Activated B cell treated with CpG ODN at 0.5 μM for 24 hours (primary cell): ENCODE data around the gene DBN1. TPM values are rescaled to one million over a fixed set of nuclear protein-coding genes. Genes with fewer than 3 reads are reported as not detected.

ENCODE experiments used
- ATAC-seq: fragments of 200-7000 bp; cut with Tn5 transposase; one replicate; pipeline ENCODE4 v1.10.0; 2021; ENCODE audit warnings: low read depth, mild to moderate bottlenecking, moderate library complexity
- CTCF ChIA-PET: fragments of 350-600 bp; sonication (Branson Sonifier 250); formaldehyde crosslinking; loops from one replicate; lab custom pipeline; 2021; ENCODE audit warnings: antibody characterized with exemption; lab: Charles Lee
- POLR2A ChIA-PET: fragments of 350-600 bp; sonication (Branson Sonifier 250); formaldehyde crosslinking; loops from one replicate; lab custom pipeline; 2021; ENCODE audit warnings: antibody characterized with exemption; lab: Charles Lee
- DNase-seq: peaks from one replicate; pipeline ENCODE4 v3.0.0; 2022
- H3K27ac Mint-ChIP-seq: one replicate; pipeline ENCODE4 v1.8.0; 2020; ENCODE audit warnings: mixed read lengths
- H3K27me3 Mint-ChIP-seq: one replicate; pipeline ENCODE4 v1.8.0; 2021; ENCODE audit warnings: mixed read lengths
- H3K36me3 Mint-ChIP-seq: one replicate; pipeline ENCODE4 v1.8.0; 2021; ENCODE audit warnings: low read depth, mixed read lengths
- H3K4me1 Mint-ChIP-seq: one replicate; pipeline ENCODE4 v1.8.0; 2021; ENCODE audit warnings: mixed read lengths
- H3K4me3 Mint-ChIP-seq: one replicate; pipeline ENCODE4 v1.8.0; 2020; ENCODE audit warnings: mild to moderate bottlenecking, mixed read lengths
- H3K9me3 Mint-ChIP-seq: one replicate; pipeline ENCODE4 v1.8.0; 2020; ENCODE audit warnings: mixed read lengths
- intact Hi-C: fragments of 100-400 bp; cut with micrococcal nuclease; formaldehyde crosslinking; loops from one replicate; pipeline ENCODE4 v1.15.1; 2024
- total RNA-seq: library from RNA; stranded (reverse); gene quantifications from 2 replicates; pipeline ENCODE4 v1.2.3, GENCODE V29; 2022
- TF ChIP-seq, protein P1 (sequence below): fragments of 200-600 bp; IDR thresholded peaks from one replicate; pipeline ENCODE4 v1.8.0; 2022; ENCODE audit warnings: antibody characterized with exemption, mild to moderate bottlenecking

The DBN1 gene
- total RNA-seq, 1 donor from 2014 or later, result 3.9 TPM

GRCh38 chr5:177507596-177508220, 34.3 kb upstream of the DBN1 start:
- ATAC-seq (no peak), DNase-seq (peak; percentile 42)
- TF ChIP-seq, protein P1, sequence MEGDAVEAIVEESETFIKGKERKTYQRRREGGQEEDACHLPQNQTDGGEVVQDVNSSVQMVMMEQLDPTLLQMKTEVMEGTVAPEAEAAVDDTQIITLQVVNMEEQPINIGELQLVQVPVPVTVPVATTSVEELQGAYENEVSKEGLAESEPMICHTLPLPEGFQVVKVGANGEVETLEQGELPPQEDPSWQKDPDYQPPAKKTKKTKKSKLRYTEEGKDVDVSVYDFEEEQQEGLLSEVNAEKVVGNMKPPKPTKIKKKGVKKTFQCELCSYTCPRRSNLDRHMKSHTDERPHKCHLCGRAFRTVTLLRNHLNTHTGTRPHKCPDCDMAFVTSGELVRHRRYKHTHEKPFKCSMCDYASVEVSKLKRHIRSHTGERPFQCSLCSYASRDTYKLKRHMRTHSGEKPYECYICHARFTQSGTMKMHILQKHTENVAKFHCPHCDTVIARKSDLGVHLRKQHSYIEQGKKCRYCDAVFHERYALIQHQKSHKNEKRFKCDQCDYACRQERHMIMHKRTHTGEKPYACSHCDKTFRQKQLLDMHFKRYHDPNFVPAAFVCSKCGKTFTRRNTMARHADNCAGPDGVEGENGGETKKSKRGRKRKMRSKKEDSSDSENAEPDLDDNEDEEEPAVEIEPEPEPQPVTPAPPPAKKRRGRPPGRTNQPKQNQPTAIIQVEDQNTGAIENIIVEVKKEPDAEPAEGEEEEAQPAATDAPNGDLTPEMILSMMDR, result no peak
- peak overlapping the region; percentile 93 for H3K4me3 Mint-ChIP-seq
- CTCF ChIA-PET, result interaction anchor here (1.0 to 1.9 kb wide), 8 partner anchors 10 to 204 kb away, joined by 3 to 11 read pairs (median 4); partner anchors contain the start of genes PDLIM7, PRELID1 and RAB24
- peak overlapping the region; percentile 96 for H3K27ac Mint-ChIP-seq
- intact Hi-C loops, result loop anchor here (1.0 to 10.0 kb wide), 2 partner anchors 10 to 393 kb away; partner anchors contain the start of gene PDLIM7
- POLR2A ChIA-PET, result interaction anchor here (1.1 to 5.9 kb wide), 6 partner anchors 9 to 92 kb away, joined by 3 to 96 read pairs (median 14); partner anchors contain the start of genes B4GALT7, DDX41 and PDLIM7
- no peaks in the 10 kb centered on the region for H3K9me3 Mint-ChIP-seq
- H3K27me3 Mint-ChIP-seq, result no peaks in the 10 kb centered on the region
- H3K4me1 Mint-ChIP-seq, result peaks cover 63% of the 10 kb centered on the region
- peaks cover 57% of the 10 kb centered on the region for H3K36me3 Mint-ChIP-seq

GRCh38 chr5:177507165-177507564, 33.7 kb upstream of the DBN1 start:
- no peak for ATAC-seq
- peak overlapping the region; percentile 96 for H3K27ac Mint-ChIP-seq

DNA sequence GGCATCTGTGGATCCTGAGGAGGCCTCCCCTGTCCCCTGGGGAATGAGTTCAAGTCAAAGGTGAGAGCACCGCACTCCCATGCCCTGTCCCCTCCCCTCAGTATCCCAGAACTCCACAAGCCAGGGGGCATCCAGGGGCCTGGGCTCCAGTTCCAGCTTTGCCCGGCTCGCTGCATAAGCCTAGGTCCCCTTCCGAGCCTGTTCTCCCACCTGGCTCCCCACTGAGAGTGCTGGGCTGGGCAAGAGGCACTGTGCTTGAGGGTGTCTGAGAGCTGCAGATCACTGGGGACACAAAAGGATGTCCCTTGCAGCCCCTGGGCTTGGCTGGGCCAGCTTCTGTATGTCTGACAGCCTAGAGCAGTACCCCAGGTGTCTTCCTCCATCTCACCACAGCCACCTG, 31.6 kb upstream of the DBN1 start:
- H3K4me3 Mint-ChIP-seq, result no peak overlapping the region
- intact Hi-C loops, result loop anchor here (10.0 kb wide), 1 partner anchor 390 kb away; no protein-coding TSS in a partner anchor
- H3K27me3 Mint-ChIP-seq, result no peaks in the 10 kb centered on the region
- POLR2A ChIA-PET, result no interaction called here
- CTCF ChIA-PET, result interaction anchor here (1.4 kb wide), 1 partner anchor 50 kb away, joined by 4 read pairs; no protein-coding TSS in a partner anchor
- H3K9me3 Mint-ChIP-seq, result no peaks in the 10 kb centered on the region
- no peak overlapping the region for H3K27ac Mint-ChIP-seq
- TF ChIP-seq, protein P1, result no peak
- H3K36me3 Mint-ChIP-seq, result peaks cover 41% of the 10 kb centered on the region
- DNase-seq (no peak), ATAC-seq (no peak)
- H3K4me1 Mint-ChIP-seq, result peaks cover 72% of the 10 kb centered on the region

More at GRCh38 chr5:177507165-177507564, 33.7 kb upstream of the DBN1 start:
- H3K9me3 Mint-ChIP-seq, result no peaks in the 10 kb centered on the region
- peaks cover 68% of the 10 kb centered on the region for H3K4me1 Mint-ChIP-seq
- no peak for DNase-seq
- CTCF ChIA-PET, result interaction anchor here (1.0 to 1.5 kb wide), 4 partner anchors 9 to 204 kb away, joined by 3 read pairs; partner anchors contain the start of genes PDLIM7, PRELID1 and RAB24
- TF ChIP-seq, protein P1, result no peak
- H3K4me3 Mint-ChIP-seq, result peak overlapping the region; percentile 93
- intact Hi-C loops, result loop anchor here (10.0 kb wide), 1 partner anchor 392 kb away; no protein-coding TSS in a partner anchor
- no peaks in the 10 kb centered on the region for H3K27me3 Mint-ChIP-seq
- POLR2A ChIA-PET, result interaction anchor here (0.7 to 5.9 kb wide), 5 partner anchors 10 to 93 kb away, joined by 3 to 96 read pairs (median 9); partner anchors contain the start of genes B4GALT7, DDX41 and PDLIM7
- H3K36me3 Mint-ChIP-seq, result peaks cover 58% of the 10 kb centered on the region

GRCh38 chr5:177504086-177505056, 30.9 kb upstream of the DBN1 start:
- intact Hi-C loops, result loop anchor here (10.0 kb wide), 1 partner anchor 390 kb away; no protein-coding TSS in a partner anchor
- peaks cover 72% of the 10 kb centered on the region for H3K4me1 Mint-ChIP-seq
- H3K9me3 Mint-ChIP-seq, result no peaks in the 10 kb centered on the region
- TF ChIP-seq, protein P1, result no peak
- no peak overlapping the region for H3K4me3 Mint-ChIP-seq
- no peak overlapping the region for H3K27ac Mint-ChIP-seq
- POLR2A ChIA-PET, result interaction anchor here (0.6 kb wide), 1 partner anchor 27 kb away, joined by 4 read pairs; no protein-coding TSS in a partner anchor
- ATAC-seq, result no peak
- peaks cover 39% of the 10 kb centered on the region for H3K36me3 Mint-ChIP-seq
- no peak for DNase-seq
- H3K27me3 Mint-ChIP-seq, result no peaks in the 10 kb centered on the region
- CTCF ChIA-PET, result interaction anchor here (1.4 kb wide), 2 partner anchors 49 to 100 kb away, joined by 3 to 4 read pairs; no protein-coding TSS in a partner anchor
